ACC112 (cell line): ENCODE measurements around the gene AANAT.

Source experiments
- H2AFZ ChIP-seq: fragments of 200-600 bp; sonication (generic); one replicate; pipeline ENCODE4 v1.6.0; 2017; ENCODE audit warnings: antibody characterized with exemption, low read length; ENCODE audit not compliant: unreplicated experiment
- H3K27ac ChIP-seq: fragments of 200-600 bp; sonication (generic); 2 replicates; pipeline ENCODE4 v1.5.1; 2014; ENCODE audit warnings: low read depth, mild to moderate bottlenecking, antibody characterized with exemption, low read length, moderate library complexity
- H3K27me3 ChIP-seq: fragments of 200-600 bp; sonication (generic); 2 replicates; pipeline ENCODE4 v1.6.1; 2014; ENCODE audit warnings: mild to moderate bottlenecking, antibody characterized with exemption, low read length, moderate library complexity, mixed read lengths; ENCODE audit not compliant: insufficient read depth
- H3K36me3 ChIP-seq: fragments of 200-600 bp; sonication (generic); 2 replicates; pipeline ENCODE4 v1.6.1; 2016; ENCODE audit warnings: mild to moderate bottlenecking, antibody characterized with exemption, low read length, moderate library complexity, mixed read lengths; ENCODE audit not compliant: insufficient read depth
- H3K4me1 ChIP-seq: fragments of 200-600 bp; sonication (generic); one replicate; pipeline ENCODE4 v1.6.1; 2016; ENCODE audit warnings: low read length, mixed read lengths; ENCODE audit not compliant: insufficient read depth, unreplicated experiment, control insufficient read depth
- H3K4me3 ChIP-seq: fragments of 200-600 bp; sonication (generic); 2 replicates; pipeline ENCODE4 v1.5.1; 2014; ENCODE audit warnings: mild to moderate bottlenecking, low read depth, low read length
- H3K79me2 ChIP-seq: fragments of 200-600 bp; sonication (generic); one replicate; pipeline ENCODE4 v1.6.0; 2016; ENCODE audit warnings: low read length; ENCODE audit not compliant: control insufficient read depth, unreplicated experiment, insufficient read depth

The AANAT gene

GRCh38 chr17:76491271-76492122 is 24.1 kb downstream of the AANAT start:
- H3K79me2 ChIP-seq = no peaks in the 10 kb centered on the region
- no peaks in the 10 kb centered on the region for H3K36me3 ChIP-seq
- no peaks in the 10 kb centered on the region for H3K27me3 ChIP-seq
- peaks cover 20% of the 10 kb centered on the region for H3K4me1 ChIP-seq
- H2AFZ ChIP-seq = no peak overlapping the region
- no peak overlapping the region for H3K27ac ChIP-seq
- H3K4me3 ChIP-seq = no peak overlapping the region

- Histone ChIP-seq H3K79me2 (peaks cover 3% of the 10 kb centered on the region), H3K36me3 (no peaks in the 10 kb centered on the region), H3K27ac (peak overlapping the region; percentile 86), H2AFZ (no peak overlapping the region), H3K4me1 (peaks cover 20% of the 10 kb centered on the region), H3K27me3 (no peaks in the 10 kb centered on the region), H3K4me3 (peak overlapping the region; percentile 60; the same call in 1 of the 2 replicates)
These were observed 25.0 kb downstream of the AANAT start for GRCh38 chr17:76492123-76492988.

- Histone ChIP-seq H3K4me1 (peaks cover 27% of the 10 kb centered on the region), H3K4me3 (peak overlapping the region; percentile 60), H3K27ac (peak overlapping the region; percentile 86), H3K27me3 (no peaks in the 10 kb centered on the region), H2AFZ (no peak overlapping the region), H3K79me2 (peaks cover 3% of the 10 kb centered on the region), H3K36me3 (no peaks in the 10 kb centered on the region)
These were observed 25.6 kb downstream of the AANAT start for GRCh38 chr17:76492989-76493501.

- Histone ChIP-seq H3K4me1 (peaks cover 33% of the 10 kb centered on the region), H2AFZ (no peak overlapping the region), H3K79me2 (peaks cover 3% of the 10 kb centered on the region), H3K4me3 (peak overlapping the region; percentile 60; the same call in 1 of the 2 replicates), H3K27ac (peak overlapping the region; percentile 86), H3K36me3 (no peaks in the 10 kb centered on the region), H3K27me3 (no peaks in the 10 kb centered on the region)
These were observed 26.2 kb downstream of the AANAT start for GRCh38 chr17:76493505-76494167.

- peaks cover 51% of the 10 kb centered on the region for H3K4me1 ChIP-seq
- no peak overlapping the region for H2AFZ ChIP-seq
- peaks cover 22% of the 10 kb centered on the region for H3K79me2 ChIP-seq
- no peak overlapping the region for H3K4me3 ChIP-seq
- H3K27me3 ChIP-seq = no peaks in the 10 kb centered on the region
- H3K27ac ChIP-seq = no peak overlapping the region
- H3K36me3 ChIP-seq = no peaks in the 10 kb centered on the region
These were observed 28.4 kb downstream of the AANAT start for GRCh38 chr17:76495663-76496400.

GRCh38 chr17:76496464-76496863 is 29.1 kb downstream of the AANAT start:
- Histone ChIP-seq H3K36me3 (no peaks in the 10 kb centered on the region), H3K27me3 (no peaks in the 10 kb centered on the region), H3K4me1 (peaks cover 52% of the 10 kb centered on the region), H3K79me2 (peaks cover 23% of the 10 kb centered on the region), H2AFZ (no peak overlapping the region), H3K4me3 (no peak overlapping the region), H3K27ac (no peak overlapping the region)

GRCh38 chr17:76497699-76497978 is 30.2 kb downstream of the AANAT start:
- H3K27me3 ChIP-seq = no peaks in the 10 kb centered on the region
- H3K4me1 ChIP-seq = peaks cover 53% of the 10 kb centered on the region
- no peak overlapping the region for H2AFZ ChIP-seq
- peaks cover 23% of the 10 kb centered on the region for H3K79me2 ChIP-seq
- H3K36me3 ChIP-seq = no peaks in the 10 kb centered on the region
- no peak overlapping the region for H3K4me3 ChIP-seq
- H3K27ac ChIP-seq = peak overlapping the region; percentile 10; the same call in 1 of the 2 replicates

- H3K79me2 ChIP-seq = peaks cover 23% of the 10 kb centered on the region
- H3K36me3 ChIP-seq = no peaks in the 10 kb centered on the region
- H2AFZ ChIP-seq = no peak overlapping the region
- peaks cover 49% of the 10 kb centered on the region for H3K4me1 ChIP-seq
- H3K4me3 ChIP-seq = 0 out of 2 replicates have a peak overlapping the region, but pooled peaks have one; percentile 10
- peak overlapping the region; percentile 42; the same call in 1 of the 2 replicates for H3K27ac ChIP-seq
- H3K27me3 ChIP-seq = no peaks in the 10 kb centered on the region
These were observed 30.8 kb downstream of the AANAT start for GRCh38 chr17:76497979-76498875.

- no peak overlapping the region for H2AFZ ChIP-seq
- no peaks in the 10 kb centered on the region for H3K36me3 ChIP-seq
- H3K27me3 ChIP-seq = no peaks in the 10 kb centered on the region
- peak overlapping the region; percentile 42; the same call in 1 of the 2 replicates for H3K27ac ChIP-seq
- peaks cover 23% of the 10 kb centered on the region for H3K79me2 ChIP-seq
- peaks cover 43% of the 10 kb centered on the region for H3K4me1 ChIP-seq
- 0 out of 2 replicates have a peak overlapping the region, but pooled peaks have one; percentile 29 for H3K4me3 ChIP-seq
These were observed 31.5 kb downstream of the AANAT start for GRCh38 chr17:76498876-76499251.
